HCT116 (cell line): ENCODE measurements around the gene ARFGEF3. TPM values are rescaled to one million over a fixed set of nuclear protein-coding genes. Genes with fewer than 3 reads are reported as not detected.

Source experiments
- ATAC-seq: fragments of 200-7000 bp; cut with Tn5 transposase; 2 replicates; pipeline ENCODE4 v1.9.1; 2020; ENCODE audit warnings: mild to moderate bottlenecking, moderate library complexity
- BruUV-seq: library from RNA; stranded (reverse); fragments of 400-500 nt; replicated peaks from 2 replicates; lab custom pipeline; 2021; lab: Mats Ljungman, UMichigan
- CTCF ChIA-PET: fragments of 300-600 bp; sonication (Branson Sonifier 250); formaldehyde crosslinking; loops from one replicate; lab custom pipeline; 2021; ENCODE audit warnings: antibody characterized with exemption; lab: Charles Lee
- POLR2A ChIA-PET: fragments of 300-600, 350-600 bp; sonication (Branson Sonifier 250); formaldehyde crosslinking; loops from one replicate; lab custom pipeline; 2021; ENCODE audit warnings: antibody characterized with exemption; lab: Charles Lee
- RAD21 ChIA-PET, 2 experiments: fragments of 300-600 bp; sonication (Branson Sonifier 250); formaldehyde crosslinking; loops; one replicate each; lab custom pipeline; 2023; ENCODE audit warnings: low total read pairs in 2 of 2; ENCODE audit not compliant: uncharacterized antibody in 2 of 2, unreplicated experiment in 2 of 2, low non-redundant PET in 1 of 2; lab: Charles Lee
- DNase-seq: peaks from one replicate; pipeline ENCODE4 v3.0.0-alpha.2; 2010; ENCODE audit warnings: low read depth, low spot score
- H2AFZ ChIP-seq: fragments of 200-600 bp; shearing (Covaris generic), sonication (generic); 2 replicates; pipeline ENCODE4 v1.6.1; 2017; ENCODE audit warnings: low read depth, mixed run types, mixed read lengths, antibody characterized with exemption, low read length; ENCODE audit not compliant: poor library complexity, severe bottlenecking
- H3K27ac ChIP-seq: 2 replicates; pipeline ENCODE4 v1.5.1; 2012; ENCODE audit warnings: low read depth, low read length
- H3K27me3 ChIP-seq: fragments of 200-600 bp; sonication (generic); 2 replicates; pipeline ENCODE4 v1.6.1; 2016; ENCODE audit warnings: mixed run types, low read length, mixed read lengths; ENCODE audit not compliant: insufficient read depth
- H3K36me3 ChIP-seq, 2 experiments: fragments of 200-500 bp in 1 of 2; fragments of 200-600 bp in 1 of 2; sonication (Bioruptor generic) in 1 of 2; sonication (generic) in 1 of 2; 2 replicates each; pipeline versions ENCODE4 v1.5.1 to v1.6.1; 2014 to 2016; ENCODE audit warnings: low read length in 2 of 2, inconsistent platforms in 1 of 2, mixed read lengths in 1 of 2, mixed run types in 1 of 2; ENCODE audit not compliant: insufficient read depth in 2 of 2, control insufficient read depth in 1 of 2
- H3K4me1 ChIP-seq, 2 experiments: fragments of 200-600 bp in 1 of 2; sonication (generic) in 1 of 2; 2 replicates each; pipeline versions ENCODE4 v1.5.1 to v1.6.1; 2012 to 2017; ENCODE audit warnings: low read length in 2 of 2, inconsistent platforms in 1 of 2, mild to moderate bottlenecking in 1 of 2, mixed read lengths in 1 of 2, mixed run types in 1 of 2, moderate library complexity in 1 of 2; ENCODE audit not compliant: insufficient read depth in 2 of 2, control insufficient read depth in 1 of 2
- H3K4me2 ChIP-seq: fragments of 200-600 bp; sonication (generic); 2 replicates; pipeline ENCODE4 v1.6.1; 2017; ENCODE audit warnings: mixed run types, low read length, mixed read lengths
- H3K4me3 ChIP-seq, 2 experiments: fragments of 200-600 bp in 1 of 2; sonication (generic) in 1 of 2; replicated peaks in 1 of 2; 2 replicates each; pipeline ENCODE4 v1.5.1; 2011 to 2016; ENCODE audit warnings: low read length in 2 of 2, control low read depth in 1 of 2, low read depth in 1 of 2, mild to moderate bottlenecking in 1 of 2, mixed read lengths in 1 of 2, mixed run types in 1 of 2
- H3K79me2 ChIP-seq: fragments of 200-600 bp; sonication (generic); 2 replicates; pipeline ENCODE4 v1.6.1; 2017; ENCODE audit warnings: mild to moderate bottlenecking, mixed run types, low read length, moderate library complexity, mixed read lengths; ENCODE audit not compliant: insufficient read depth
- H3K9ac ChIP-seq: fragments of 200-600 bp; sonication (generic); 2 replicates; pipeline ENCODE4 v1.6.1; 2016; ENCODE audit warnings: low read length, mixed read lengths
- H3K9me2 ChIP-seq: fragments of 200-600 bp; sonication (generic), shearing (Covaris generic); 2 replicates; pipeline ENCODE4 v1.6.1; 2017; ENCODE audit warnings: mixed run types, mild to moderate bottlenecking, moderate library complexity; ENCODE audit not compliant: insufficient read depth
- H3K9me3 ChIP-seq, 2 experiments: fragments of 200-500 bp in 1 of 2; fragments of 200-600 bp in 1 of 2; sonication (Bioruptor generic) in 1 of 2; sonication (generic) in 1 of 2; 2 replicates each; pipeline ENCODE4 v1.6.1; 2014 to 2017; ENCODE audit warnings: low read length in 2 of 2, mixed read lengths in 2 of 2, inconsistent platforms in 1 of 2, low read depth in 1 of 2, mild to moderate bottlenecking in 1 of 2, mixed run types in 1 of 2, moderate library complexity in 1 of 2; ENCODE audit not compliant: control insufficient read depth in 1 of 2, insufficient read depth in 1 of 2
- H4K20me1 ChIP-seq: fragments of 200-600 bp; sonication (generic), shearing (Covaris generic); 2 replicates; pipeline ENCODE4 v1.6.1; 2017; ENCODE audit warnings: mixed run types, mild to moderate bottlenecking, moderate library complexity; ENCODE audit not compliant: insufficient read depth
- EGR1 ChIP-seq: IDR thresholded peaks from 2 replicates; pipeline ENCODE4 v1.6.1; 2012; ENCODE audit warnings: low read depth
- ELF1 ChIP-seq: IDR thresholded peaks from 2 replicates; pipeline ENCODE4 v1.6.1; 2012; ENCODE audit warnings: low read depth, borderline replicate concordance
- RAD21 ChIP-seq: IDR thresholded peaks from 2 replicates; pipeline ENCODE4 v1.6.1; 2012; ENCODE audit warnings: low read depth, mild to moderate bottlenecking
- REST ChIP-seq: IDR thresholded peaks from 2 replicates; pipeline ENCODE4 v1.6.1; 2012; ENCODE audit warnings: low read depth
- intact Hi-C: fragments of 100-400 bp; cut with micrococcal nuclease; formaldehyde crosslinking; loops from 2 replicates; pipeline ENCODE4 v1.10.0; 2022
- total RNA-seq: library from RNA; stranded (reverse); gene quantifications from one replicate; pipeline ENCODE4 v1.2.1, GENCODE V29; 2021; ENCODE audit not compliant: unreplicated experiment
- TF ChIP-seq, protein P1 (sequence below): IDR thresholded peaks from 2 replicates; pipeline ENCODE4 v1.6.1; 2012

The ARFGEF3 gene
- total RNA-seq, 1 experiment from 2014 or later: 3.8 TPM

DNA sequence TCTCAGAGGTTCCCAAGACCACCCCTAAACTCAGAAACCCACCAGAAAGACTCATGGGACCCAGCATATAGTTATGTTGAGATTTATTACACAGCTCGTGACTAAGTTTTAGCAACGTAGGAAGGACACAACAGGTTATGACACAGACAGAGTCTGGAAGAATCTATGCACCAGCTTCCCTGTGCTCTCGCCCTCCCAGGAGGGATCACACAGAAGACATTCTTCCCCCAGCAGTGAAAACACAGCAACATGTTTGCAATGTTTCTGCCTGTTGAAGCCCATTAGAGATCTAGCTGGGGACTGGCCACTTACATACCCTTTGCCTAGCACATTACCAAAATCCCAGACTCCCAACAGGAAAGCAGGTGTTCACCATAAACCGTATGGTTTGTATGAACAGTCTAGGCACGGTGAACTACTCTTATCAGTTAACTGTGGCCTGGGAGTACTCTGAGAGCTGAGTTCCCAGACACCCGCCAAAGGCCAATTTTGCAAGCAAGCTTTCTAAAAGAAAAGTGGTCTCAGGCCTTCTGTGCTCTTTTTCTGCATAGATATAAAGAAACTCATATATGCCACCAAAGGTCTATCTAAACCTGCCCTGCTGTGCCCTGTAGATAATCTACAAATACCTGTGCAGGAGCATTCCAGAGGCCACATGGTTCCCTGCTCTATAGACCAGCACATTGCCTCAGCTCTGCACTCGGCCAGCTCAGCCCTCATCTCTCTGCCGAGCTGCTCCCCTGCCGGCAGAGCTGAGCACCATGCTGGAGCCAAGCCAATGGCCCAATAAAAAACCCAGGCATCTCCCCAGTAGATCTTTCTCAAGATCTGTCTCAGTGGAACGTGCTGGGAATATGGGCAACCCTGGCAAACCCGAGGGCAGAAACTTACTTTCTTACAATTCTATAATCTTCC lies 146.3 kb downstream of the ARFGEF3 start:
- no peaks in the 10 kb centered on the region for H3K9me3 ChIP-seq
- H3K4me2 ChIP-seq: no peak overlapping the region
- no peak overlapping the region for H3K9ac ChIP-seq
- no TSS peak for BruUV-seq
- H2AFZ ChIP-seq: no peak overlapping the region
- ChIA-PET CTCF (interaction anchor here (1.3 kb wide), 1 partner anchor 21 kb away, joined by 4 read pairs; no protein-coding TSS in a partner anchor), RAD21 (no interaction called here), POLR2A (no interaction called here)
- no peaks in the 10 kb centered on the region for H3K36me3 ChIP-seq
- TF ChIP-seq EGR1 (no peak), ELF1 (no peak), RAD21 (no peak), REST (no peak)
- TF ChIP-seq, protein P1, sequence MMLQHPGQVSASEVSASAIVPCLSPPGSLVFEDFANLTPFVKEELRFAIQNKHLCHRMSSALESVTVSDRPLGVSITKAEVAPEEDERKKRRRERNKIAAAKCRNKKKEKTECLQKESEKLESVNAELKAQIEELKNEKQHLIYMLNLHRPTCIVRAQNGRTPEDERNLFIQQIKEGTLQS: no peak
- H3K9me2 ChIP-seq: no peaks in the 10 kb centered on the region
- DNase-seq (no peak), ATAC-seq (no peak)
- no peaks in the 10 kb centered on the region for H4K20me1 ChIP-seq
- no peak overlapping the region for H3K4me3 ChIP-seq
- intact Hi-C loops: no loop called here
- H3K79me2 ChIP-seq: no peaks in the 10 kb centered on the region
- H3K27ac ChIP-seq: no peak overlapping the region
- H3K4me1 ChIP-seq: no peaks in the 10 kb centered on the region
- no peaks in the 10 kb centered on the region for H3K27me3 ChIP-seq
